Loucy (cell line): Measurements from ENCODE around the gene CLSTN1.

ENCODE experiments used
- H2AFZ ChIP-seq: fragments of 200-600 bp; sonication (generic); 2 replicates; pipeline ENCODE4 v1.6.0; 2016; ENCODE audit warnings: antibody characterized with exemption, mild to moderate bottlenecking, low read length, moderate library complexity
- H3F3A ChIP-seq: fragments of 200-600 bp; 2 replicates; pipeline ENCODE4 v1.6.0; 2016; ENCODE audit warnings: antibody characterized with exemption, low read depth, mild to moderate bottlenecking
- H3K27me3 ChIP-seq: fragments of 200-600 bp; sonication (generic); 2 replicates; pipeline ENCODE4 v1.6.1; 2014; ENCODE audit warnings: low read length, mild to moderate bottlenecking; ENCODE audit not compliant: insufficient read depth, poor library complexity, severe bottlenecking
- H3K36me3 ChIP-seq: fragments of 200-600 bp; sonication (generic); 2 replicates; pipeline ENCODE4 v1.6.1; 2016; ENCODE audit warnings: low read length; ENCODE audit not compliant: insufficient read depth
- H3K4me1 ChIP-seq: fragments of 200-600 bp; sonication (generic); 2 replicates; pipeline ENCODE4 v1.5.1; 2014; ENCODE audit warnings: low read length, mild to moderate bottlenecking; ENCODE audit not compliant: insufficient read depth, poor library complexity, severe bottlenecking
- H3K4me2 ChIP-seq: fragments of 200-600 bp; sonication (generic); 2 replicates; pipeline ENCODE4 v1.6.0; 2014; ENCODE audit warnings: antibody characterized with exemption, low read length, low read depth, mild to moderate bottlenecking; ENCODE audit not compliant: poor library complexity, severe bottlenecking
- H3K4me3 ChIP-seq: fragments of 200-600 bp; sonication (generic); 2 replicates; pipeline ENCODE4 v1.5.1; 2014; ENCODE audit warnings: low read length, mild to moderate bottlenecking, mixed read lengths; ENCODE audit not compliant: poor library complexity, severe bottlenecking
- H3K79me2 ChIP-seq: fragments of 200-600 bp; sonication (generic); 2 replicates; pipeline ENCODE4 v1.6.1; 2014; ENCODE audit warnings: low read length; ENCODE audit not compliant: insufficient read depth
- H3K9ac ChIP-seq: fragments of 200-600 bp; sonication (generic); 2 replicates; pipeline ENCODE4 v1.6.0; 2014; ENCODE audit warnings: mild to moderate bottlenecking, low read depth, low read length, moderate library complexity; ENCODE audit not compliant: poor library complexity, severe bottlenecking
- H3K9me2 ChIP-seq: fragments of 200-600 bp; sonication (generic); replicated peaks from 2 replicates; pipeline ENCODE4 v1.6.1; 2016; ENCODE audit warnings: low read depth, low read length, mixed read lengths
- H3K9me3 ChIP-seq: fragments of 200-600 bp; sonication (generic); 2 replicates; pipeline ENCODE4 v1.6.1; 2014; ENCODE audit warnings: mild to moderate bottlenecking, antibody characterized with exemption, low read length, low read depth; ENCODE audit not compliant: insufficient read depth
- H4K20me1 ChIP-seq: fragments of 200-600 bp; sonication (generic); 2 replicates; pipeline ENCODE4 v1.6.0; 2014; ENCODE audit warnings: antibody characterized with exemption, low read length, mild to moderate bottlenecking; ENCODE audit not compliant: insufficient read depth, poor library complexity, severe bottlenecking
- CTCF ChIP-seq: fragments of 200-600 bp; sonication (generic); conservative IDR thresholded peaks from 2 replicates; pipeline ENCODE4 v1.5.1; 2014; ENCODE audit warnings: mild to moderate bottlenecking, antibody characterized with exemption, low read length
- EZH2phosphoT487 ChIP-seq: fragments of 200-600 bp; IDR thresholded peaks from 2 replicates; pipeline ENCODE4 v1.6.1; 2018; ENCODE audit warnings: antibody characterized with exemption, mild to moderate bottlenecking, moderate library complexity, borderline replicate concordance

CLSTN1 gene

GRCh38 chr1:9721606-9722377 lies 102.0 kb downstream of the CLSTN1 start:
- no peaks in the 10 kb centered on the region for H3F3A ChIP-seq
- H3K9me3 ChIP-seq, result no peaks in the 10 kb centered on the region
- no peak for TF ChIP-seq EZH2phosphoT487
- TF ChIP-seq CTCF, result peak; percentile 74
- no peak overlapping the region for H3K4me2 ChIP-seq
- H4K20me1 ChIP-seq, result no peaks in the 10 kb centered on the region
- H3K9me2 ChIP-seq, result no peaks in the 10 kb centered on the region
- no peaks in the 10 kb centered on the region for H3K36me3 ChIP-seq
- H3K9ac ChIP-seq, result no peak overlapping the region
- no peak overlapping the region for H2AFZ ChIP-seq
- peaks cover 6% of the 10 kb centered on the region; the same call in 1 of the 2 replicates for H3K79me2 ChIP-seq
- H3K27me3 ChIP-seq, result no peaks in the 10 kb centered on the region
- H3K4me1 ChIP-seq, result peaks cover 14% of the 10 kb centered on the region
- no peak overlapping the region for H3K4me3 ChIP-seq

- Histone ChIP-seq H3K9me2 (no peaks in the 10 kb centered on the region), H3F3A (no peaks in the 10 kb centered on the region), H3K9ac (no peak overlapping the region), H3K36me3 (no peaks in the 10 kb centered on the region), H3K4me3 (no peak overlapping the region), H3K4me1 (peaks cover 14% of the 10 kb centered on the region), H4K20me1 (no peaks in the 10 kb centered on the region), H2AFZ (no peak overlapping the region), H3K27me3 (no peaks in the 10 kb centered on the region), H3K9me3 (no peaks in the 10 kb centered on the region), H3K4me2 (no peak overlapping the region), H3K79me2 (peaks cover 14% of the 10 kb centered on the region; the same call in 1 of the 2 replicates)
- TF ChIP-seq EZH2phosphoT487 (no peak), CTCF (no peak)
Measured at GRCh38 chr1:9720785-9721605, 102.8 kb downstream of the CLSTN1 start.

- Histone ChIP-seq H3K9ac (no peak overlapping the region), H3K4me1 (peaks cover 14% of the 10 kb centered on the region)
Measured at GRCh38 chr1:9719978-9720722, 103.6 kb downstream of the CLSTN1 start.

More at GRCh38 chr1:9719978-9720722, 103.6 kb downstream of the CLSTN1 start:
- no peaks in the 10 kb centered on the region for H3K9me2 ChIP-seq
- no peaks in the 10 kb centered on the region for H4K20me1 ChIP-seq
- peaks cover 14% of the 10 kb centered on the region; the same call in 1 of the 2 replicates for H3K79me2 ChIP-seq
- H3F3A ChIP-seq, result no peaks in the 10 kb centered on the region
- TF ChIP-seq CTCF (no peak; the same call in 1 of the 2 replicates), EZH2phosphoT487 (no peak)
- H3K4me2 ChIP-seq, result no peak overlapping the region
- H2AFZ ChIP-seq, result no peak overlapping the region
- no peaks in the 10 kb centered on the region for H3K36me3 ChIP-seq
- no peaks in the 10 kb centered on the region for H3K9me3 ChIP-seq
- no peak overlapping the region for H3K4me3 ChIP-seq
- H3K27me3 ChIP-seq, result no peaks in the 10 kb centered on the region
